ENCODE data around the gene SMURF1. TPM values are rescaled to one million over a fixed set of nuclear protein-coding genes. Genes with fewer than 3 reads are reported as not detected.
"Not testable (repeated sequence)": the region's sequence is repeated elsewhere in the genome, so short reads cannot be mapped to it uniquely, and the experiment has no call there.

The SMURF1 gene
- total RNA-seq, 4 donors from 2014 or later: 28.2 to 35.4 (median 31.1) TPM

DNA sequence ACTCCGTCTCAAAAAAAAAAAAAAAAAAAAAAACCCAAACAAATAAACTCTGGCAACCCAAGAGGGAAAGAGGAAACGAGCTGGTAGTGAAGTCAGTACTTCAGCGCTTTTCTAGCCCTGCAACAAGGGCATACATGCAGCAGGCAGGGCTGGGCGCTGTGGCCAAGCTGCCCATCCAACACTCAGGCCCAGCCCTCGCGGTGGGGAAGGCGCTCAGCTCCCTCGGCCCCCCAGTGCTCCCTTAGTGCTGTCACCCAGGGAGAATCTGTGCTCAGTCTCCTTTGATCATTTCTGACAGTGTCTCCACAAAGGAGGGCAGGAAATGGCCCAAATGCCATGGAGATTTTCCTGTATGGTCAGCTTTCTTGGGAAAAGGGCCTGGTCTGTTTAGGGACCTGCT is 97.2 kb downstream of the SMURF1 start:
- peaks cover 0 to 19% (median 11%) of the 10 kb centered on the region in 4 donors for H3K4me1 ChIP-seq
- peak overlapping the region in 1 of 4 donors; percentile 38 for H3K27ac ChIP-seq
- TF ChIP-seq, protein P1, sequence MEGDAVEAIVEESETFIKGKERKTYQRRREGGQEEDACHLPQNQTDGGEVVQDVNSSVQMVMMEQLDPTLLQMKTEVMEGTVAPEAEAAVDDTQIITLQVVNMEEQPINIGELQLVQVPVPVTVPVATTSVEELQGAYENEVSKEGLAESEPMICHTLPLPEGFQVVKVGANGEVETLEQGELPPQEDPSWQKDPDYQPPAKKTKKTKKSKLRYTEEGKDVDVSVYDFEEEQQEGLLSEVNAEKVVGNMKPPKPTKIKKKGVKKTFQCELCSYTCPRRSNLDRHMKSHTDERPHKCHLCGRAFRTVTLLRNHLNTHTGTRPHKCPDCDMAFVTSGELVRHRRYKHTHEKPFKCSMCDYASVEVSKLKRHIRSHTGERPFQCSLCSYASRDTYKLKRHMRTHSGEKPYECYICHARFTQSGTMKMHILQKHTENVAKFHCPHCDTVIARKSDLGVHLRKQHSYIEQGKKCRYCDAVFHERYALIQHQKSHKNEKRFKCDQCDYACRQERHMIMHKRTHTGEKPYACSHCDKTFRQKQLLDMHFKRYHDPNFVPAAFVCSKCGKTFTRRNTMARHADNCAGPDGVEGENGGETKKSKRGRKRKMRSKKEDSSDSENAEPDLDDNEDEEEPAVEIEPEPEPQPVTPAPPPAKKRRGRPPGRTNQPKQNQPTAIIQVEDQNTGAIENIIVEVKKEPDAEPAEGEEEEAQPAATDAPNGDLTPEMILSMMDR (IDR thresholded peaks at IDR 0.05): no peak
- TF ChIP-seq EP300 (IDR thresholded peaks at IDR 0.05) (no peak), POLR2A (IDR thresholded peaks at IDR 0.05) (no peak)
- peaks cover 0 to 91% (median 10%) of the 10 kb centered on the region in 3 donors for H3K36me3 ChIP-seq
- H3K9me3 ChIP-seq: no peaks in the 10 kb centered on the region
- WGBS, 2 donors: 83% methylated on average over 8 of the region's 8 CpGs
- DNase-seq (ENCODE audit: low spot score in 2 of 2): no peak
- H3K27me3 ChIP-seq: no peaks in the 10 kb centered on the region
- no peak overlapping the region for H3K4me3 ChIP-seq

DNA sequence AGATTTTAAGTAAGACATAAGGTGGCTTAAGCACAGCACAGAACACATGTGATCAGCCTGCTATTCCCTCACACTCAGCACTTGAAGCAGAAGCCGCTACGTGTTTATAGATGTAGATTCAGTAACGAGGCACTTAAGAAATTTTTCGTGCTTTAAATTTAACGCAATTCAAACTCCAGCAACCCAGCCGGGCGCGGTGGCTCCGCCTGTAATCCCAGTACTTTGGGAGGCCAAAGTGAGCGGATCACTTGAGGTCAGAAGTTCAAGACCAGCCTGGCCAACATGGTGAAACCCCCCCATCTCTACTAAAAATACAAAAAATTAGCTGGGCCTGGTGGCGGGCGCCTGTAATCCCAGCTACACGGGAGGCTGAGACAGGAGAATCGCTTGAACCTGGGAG is 97.6 kb downstream of the SMURF1 start:
- 82 to 92% methylated on average over 14 of the region's 14 CpGs for WGBS, 2 donors
- not testable (repeated sequence) for H3K27me3 ChIP-seq

DNA sequence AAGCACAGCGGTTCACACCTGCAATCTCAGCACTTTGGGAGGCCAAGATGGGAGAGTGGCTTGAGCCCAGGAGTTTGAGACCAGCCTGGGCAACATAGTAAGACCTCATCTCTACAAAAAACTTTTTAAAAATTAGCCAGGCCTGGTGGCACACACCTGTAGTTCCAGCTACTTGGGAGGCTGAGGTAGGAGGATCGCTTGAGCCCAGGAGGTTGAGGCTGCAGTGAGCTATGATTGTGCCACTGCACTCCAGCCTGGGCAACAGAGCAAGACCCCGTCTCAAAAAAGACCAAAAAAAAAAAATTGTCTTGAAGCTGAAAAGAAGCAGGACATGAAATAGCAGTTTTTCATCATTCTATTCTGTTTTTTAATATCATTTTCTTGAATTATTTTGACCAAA is 99.0 kb downstream of the SMURF1 start:
- not testable (repeated sequence) for H3K4me3 ChIP-seq; H3K27ac ChIP-seq; H3K9me3 ChIP-seq; DNase-seq (ENCODE audit: low spot score in 2 of 2); H3K27me3 ChIP-seq
- H3K36me3 ChIP-seq: peaks cover 0 to 87% (median 4%) of the 10 kb centered on the region in 3 donors
- peaks cover 0 to 38% (median 20%) of the 10 kb centered on the region in 4 donors for H3K4me1 ChIP-seq
- 90 to 95% methylated on average over 3 of the region's 3 CpGs for whole genome bisulfite sequencing, 2 donors

More for the DNA sequence above, 97.6 kb downstream of the SMURF1 start:
- H3K9me3 ChIP-seq; H3K4me3 ChIP-seq; H3K27ac ChIP-seq; DNase-seq (ENCODE audit: low spot score in 2 of 2): not testable (repeated sequence)
- peaks cover 0 to 24% (median 13%) of the 10 kb centered on the region in 4 donors for H3K4me1 ChIP-seq
- H3K36me3 ChIP-seq: peaks cover 0 to 90% (median 5%) of the 10 kb centered on the region in 3 donors

DNA sequence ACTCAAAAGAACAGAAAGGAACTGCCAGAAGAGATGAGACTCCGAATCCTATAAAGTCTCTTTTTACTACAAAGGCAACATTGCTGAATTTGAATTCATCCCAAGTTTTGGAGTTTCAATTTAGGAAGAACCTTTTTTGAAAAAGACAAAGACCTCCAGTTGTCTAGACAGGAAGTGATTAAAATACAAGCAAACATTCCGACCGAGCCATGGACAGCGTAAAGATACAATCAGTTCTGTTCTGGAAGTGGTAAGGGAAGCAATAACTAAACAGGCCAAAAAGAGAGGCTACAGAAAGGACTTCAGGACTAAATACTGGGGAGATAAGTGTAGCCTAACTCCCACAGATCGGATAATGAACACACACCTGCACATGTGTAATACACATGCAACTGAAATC is 101.0 kb downstream of the SMURF1 start:
- whole genome bisulfite sequencing, 2 donors: 26 to 36% methylated on average over 5 of the region's 5 CpGs
- Histone ChIP-seq H3K36me3 (peaks cover 0 to 86% (median 5%) of the 10 kb centered on the region in 3 donors), H3K4me1 (peaks cover 0 to 38% (median 20%) of the 10 kb centered on the region in 4 donors), H3K27ac (peak overlapping the region in 3 of 4 donors; percentile 23 to 91 (median 85)), H3K27me3 (no peaks in the 10 kb centered on the region), H3K4me3 (no peak overlapping the region), H3K9me3 (no peaks in the 10 kb centered on the region)
- no peak for DNase-seq (ENCODE audit: low spot score in 2 of 2)
- no peak for TF ChIP-seq POLR2A (IDR thresholded peaks at IDR 0.05)

DNA sequence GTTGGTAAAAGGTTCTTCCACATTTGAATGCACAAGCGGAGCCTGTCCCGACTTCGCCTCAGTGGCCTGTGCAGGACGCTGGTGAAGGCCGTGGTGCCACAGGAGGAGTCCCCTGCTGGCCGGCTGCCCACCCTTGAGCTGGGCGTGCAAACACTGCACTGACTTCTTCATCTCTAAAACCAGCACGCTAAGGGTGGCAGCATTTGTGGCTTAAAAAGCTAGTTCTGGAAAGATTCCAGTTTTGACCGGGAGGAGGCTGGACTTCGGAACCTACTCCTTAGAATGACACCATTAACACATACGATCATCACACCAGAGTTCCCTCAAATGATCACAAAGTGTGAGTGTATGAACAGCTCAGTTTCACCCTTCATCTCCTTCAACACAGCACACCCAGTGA is 102.4 kb downstream of the SMURF1 start:
- Histone ChIP-seq H3K27me3 (no peaks in the 10 kb centered on the region), H3K27ac (peak overlapping the region; percentile 24 to 91 (median 76)), H3K4me3 (no peak overlapping the region), H3K36me3 (peaks cover 0 to 86% (median 10%) of the 10 kb centered on the region in 3 donors), H3K9me3 (no peaks in the 10 kb centered on the region), H3K4me1 (peaks cover 0 to 49% (median 20%) of the 10 kb centered on the region in 4 donors)
- no peak for DNase-seq (ENCODE audit: low spot score in 2 of 2)
- no peak for TF ChIP-seq EP300 (IDR thresholded peaks at IDR 0.05)
- no peak for TF ChIP-seq POLR2A (IDR thresholded peaks at IDR 0.05)
- TF ChIP-seq, protein P1 (IDR thresholded peaks at IDR 0.05): no peak
- 36 to 40% methylated on average over 11 of the region's 11 CpGs for WGBS, 2 donors

DNA sequence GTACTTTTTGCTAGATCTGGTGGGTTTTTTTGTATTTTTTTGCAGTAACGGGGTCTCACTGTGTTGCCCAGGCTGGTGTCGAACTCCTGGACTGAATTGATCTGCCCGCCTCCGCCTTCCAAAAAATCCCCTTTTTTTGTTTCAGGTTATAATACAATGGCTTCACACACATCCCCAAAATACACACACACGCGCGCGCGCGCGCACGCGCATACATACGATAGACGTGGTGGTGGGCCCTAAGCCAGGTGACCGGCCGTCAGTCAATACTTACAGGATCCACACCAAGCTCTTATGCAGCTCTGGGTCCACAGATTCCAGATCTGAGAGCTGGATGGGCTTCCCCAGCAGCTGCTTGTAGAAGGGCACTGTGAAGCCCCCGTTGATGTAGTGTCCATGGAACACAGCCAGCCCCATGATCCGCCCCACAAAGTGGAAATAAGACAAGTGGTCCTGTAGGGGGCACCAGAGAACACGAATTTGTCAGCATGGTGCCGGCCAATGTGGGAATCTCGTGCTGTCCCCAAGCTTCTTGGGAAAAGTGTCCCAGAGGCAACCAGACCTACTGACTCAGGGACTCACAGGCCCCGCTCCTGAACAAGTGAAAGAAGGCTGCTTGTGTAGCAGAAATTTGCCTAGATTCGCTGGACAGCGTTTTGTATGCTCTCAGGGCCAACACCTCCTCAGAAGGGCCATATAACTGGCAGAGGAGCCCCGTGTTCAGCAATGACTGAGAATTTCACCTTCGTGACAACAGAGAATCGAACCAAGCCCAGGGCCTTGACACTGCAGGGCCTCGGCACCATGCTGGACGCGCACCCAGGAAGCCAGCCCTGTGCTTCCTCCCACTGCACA is 103.6 kb downstream of the SMURF1 start:
- TF ChIP-seq, protein P1 (IDR thresholded peaks at IDR 0.05): peak; percentile 66 to 93 (median 79)
- TF ChIP-seq POLR2A (IDR thresholded peaks at IDR 0.05) (no peak), EP300 (IDR thresholded peaks at IDR 0.05) (peak in 1 of 2 donors; percentile 78)
- Histone ChIP-seq H3K27ac (peak overlapping the region; percentile 44 to 91 (median 76)), H3K36me3 (peaks cover 0 to 85% (median 15%) of the 10 kb centered on the region in 3 donors), H3K4me1 (peaks cover 0 to 52% (median 20%) of the 10 kb centered on the region in 4 donors), H3K9me3 (no peaks in the 10 kb centered on the region), H3K27me3 (no peaks in the 10 kb centered on the region), H3K4me3 (no peak overlapping the region)
- peak; percentile 57 to 83 for DNase-seq (ENCODE audit: low spot score in 2 of 2)
- WGBS, 2 donors: 58 to 65% methylated on average over 31 of the region's 31 CpGs
